ENCODE results near the gene AS3MT.
"Not testable (repeated sequence)": the region's sequence is repeated elsewhere in the genome, so short reads cannot be mapped to it uniquely, and the experiment has no call there.

AS3MT gene

DNA sequence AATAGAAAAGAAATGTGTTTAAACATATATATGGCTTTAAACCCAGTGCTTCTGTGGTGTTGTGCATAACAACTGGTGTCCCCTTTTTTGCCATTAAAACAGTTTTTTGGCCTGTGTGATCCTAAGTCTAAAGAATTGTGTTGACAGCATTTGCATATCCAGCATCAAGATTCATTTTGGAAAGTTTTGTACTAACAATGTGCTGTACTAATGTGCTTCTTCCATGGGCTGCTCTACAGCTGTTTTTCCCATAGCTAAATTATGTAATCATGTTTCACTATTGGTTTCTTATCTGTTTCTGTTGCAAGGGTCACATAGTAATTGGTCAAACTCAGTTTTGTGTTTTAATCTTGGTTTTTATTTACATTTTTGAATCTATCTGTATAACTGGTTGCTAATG, 54.3 kb downstream of the AS3MT start:
- DNase-seq = no peak

DNA sequence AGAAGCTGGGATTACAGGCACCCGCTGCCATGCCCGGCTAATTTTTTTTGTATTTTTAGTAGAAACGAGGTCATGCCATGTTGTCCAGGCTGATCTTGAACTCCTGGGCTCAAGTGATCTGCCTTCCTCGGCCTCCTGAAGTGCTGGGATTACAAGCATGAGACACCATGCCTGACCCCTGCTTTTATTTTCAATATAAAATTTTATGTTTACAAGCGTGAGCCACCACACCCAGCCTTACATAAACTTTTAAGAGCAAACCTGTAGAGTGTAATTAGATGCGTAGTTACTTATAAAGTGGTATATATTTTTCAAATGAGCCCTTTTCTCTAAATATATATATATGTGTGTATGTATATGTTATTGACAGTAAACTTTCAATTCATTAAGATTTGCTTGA, 57.6 kb downstream of the AS3MT start:
- DNase-seq = no peak

DNA sequence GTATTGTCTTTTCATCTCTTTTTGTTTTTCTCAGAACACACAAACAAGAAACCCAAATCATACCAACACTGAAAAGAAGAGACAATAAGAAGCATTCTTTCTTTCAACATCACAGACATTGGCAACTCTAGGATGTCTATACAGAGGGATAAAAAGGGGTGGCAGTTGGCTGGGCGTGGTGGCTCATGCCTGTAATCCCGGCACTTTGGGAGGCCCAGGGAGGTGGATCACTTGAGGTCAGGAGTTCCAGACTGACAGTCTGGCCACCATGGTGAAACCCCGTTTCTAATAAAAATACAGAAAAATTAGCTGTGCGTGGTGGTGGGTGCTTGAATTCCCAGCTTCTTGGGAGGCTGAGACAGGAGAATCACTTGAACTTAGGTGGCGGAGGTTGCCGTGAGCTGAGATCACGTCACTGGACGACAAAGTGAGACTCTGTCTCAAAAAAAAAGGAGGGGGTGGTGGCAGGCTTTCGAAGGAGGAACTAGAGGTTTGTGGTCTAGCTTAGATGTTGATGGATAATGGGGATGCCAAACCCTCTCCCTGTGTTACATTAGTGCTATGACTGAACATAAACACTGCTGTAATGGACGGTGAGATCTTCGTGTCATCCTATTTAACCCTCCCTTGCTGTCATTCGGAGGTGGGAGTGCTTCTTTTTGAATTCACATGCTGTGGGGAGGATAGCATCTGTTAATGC, 58.2 kb downstream of the AS3MT start:
- DNase-seq = no peak

DNA sequence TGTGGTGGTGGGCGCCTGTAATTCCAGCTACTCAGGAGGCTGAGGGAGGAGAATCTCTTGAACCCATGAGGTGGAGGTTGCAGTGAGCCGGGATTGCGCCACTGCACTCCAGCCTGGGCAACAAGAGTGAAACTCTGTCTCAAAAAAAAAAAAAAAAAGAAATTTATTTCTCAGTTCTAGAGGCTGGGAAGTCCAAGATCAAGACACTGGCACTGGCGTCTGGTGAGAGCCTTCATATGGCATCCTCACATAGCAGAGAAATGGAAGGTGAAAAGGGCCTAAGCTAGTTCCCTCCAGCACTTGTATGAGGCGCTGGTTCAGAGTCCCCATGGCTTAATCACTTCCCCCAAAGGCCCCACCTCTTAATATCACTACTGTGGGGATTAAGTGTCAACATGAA, 59.2 kb downstream of the AS3MT start:
- DNase-seq = not testable (repeated sequence)

DNA sequence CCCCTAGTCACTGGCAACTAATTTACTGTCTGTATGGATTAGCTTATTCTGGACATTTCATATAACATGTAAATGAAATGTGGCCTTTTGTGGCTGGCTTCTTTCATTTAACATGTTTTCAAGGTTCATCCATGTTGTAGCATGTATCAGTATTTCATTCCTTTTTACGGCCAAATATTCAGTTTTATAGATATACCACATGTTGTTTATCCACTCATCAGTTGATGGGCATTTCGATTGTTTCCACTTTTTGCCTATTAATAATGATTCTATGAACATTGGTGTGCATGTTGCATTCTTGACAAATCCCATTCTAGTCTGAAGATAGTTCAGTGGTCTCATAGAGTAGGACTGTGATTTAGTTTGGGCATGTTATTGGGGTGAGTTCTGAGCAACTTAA, 61.5 kb downstream of the AS3MT start:
- no peak for DNase-seq

DNA sequence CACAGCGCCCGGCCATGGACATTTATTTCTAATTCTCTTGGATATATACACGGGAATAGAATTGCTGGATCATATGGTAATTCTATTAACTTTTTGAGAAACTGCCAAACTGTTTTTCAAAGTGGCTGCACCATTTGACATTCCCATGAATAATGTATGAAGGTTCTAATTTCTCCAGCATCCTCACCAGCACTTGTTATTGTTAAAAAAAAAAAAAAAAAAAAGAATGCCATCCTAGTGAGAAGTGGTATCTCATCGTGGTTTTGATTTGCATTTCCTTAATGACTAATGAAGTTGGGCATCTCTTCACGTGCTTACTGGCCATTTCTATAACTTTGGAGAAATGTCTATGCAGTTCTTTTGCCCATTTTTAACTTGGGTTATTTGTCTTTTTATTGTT, 62.4 kb downstream of the AS3MT start:
- no peak for DNase-seq

DNA sequence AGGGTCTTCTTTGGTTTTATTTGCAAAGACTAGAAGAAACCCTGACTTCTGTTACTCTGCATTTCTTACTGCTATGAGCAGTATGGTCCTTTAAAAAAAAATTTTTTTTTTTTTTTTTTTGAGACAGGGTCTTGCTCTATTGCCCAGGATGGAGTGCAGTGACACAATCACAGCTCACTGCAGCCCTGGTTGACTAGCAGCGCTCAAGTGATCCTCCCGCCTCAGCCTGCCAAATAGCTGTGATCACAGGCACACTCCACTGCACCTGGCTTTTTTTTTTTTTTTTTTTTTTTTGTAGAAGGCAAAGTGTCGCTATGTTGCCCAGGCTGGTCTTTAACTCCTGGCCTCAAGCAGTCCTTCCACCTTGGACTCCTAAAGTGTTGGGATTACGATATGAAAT, 66.2 kb downstream of the AS3MT start:
- no peak for DNase-seq

DNA sequence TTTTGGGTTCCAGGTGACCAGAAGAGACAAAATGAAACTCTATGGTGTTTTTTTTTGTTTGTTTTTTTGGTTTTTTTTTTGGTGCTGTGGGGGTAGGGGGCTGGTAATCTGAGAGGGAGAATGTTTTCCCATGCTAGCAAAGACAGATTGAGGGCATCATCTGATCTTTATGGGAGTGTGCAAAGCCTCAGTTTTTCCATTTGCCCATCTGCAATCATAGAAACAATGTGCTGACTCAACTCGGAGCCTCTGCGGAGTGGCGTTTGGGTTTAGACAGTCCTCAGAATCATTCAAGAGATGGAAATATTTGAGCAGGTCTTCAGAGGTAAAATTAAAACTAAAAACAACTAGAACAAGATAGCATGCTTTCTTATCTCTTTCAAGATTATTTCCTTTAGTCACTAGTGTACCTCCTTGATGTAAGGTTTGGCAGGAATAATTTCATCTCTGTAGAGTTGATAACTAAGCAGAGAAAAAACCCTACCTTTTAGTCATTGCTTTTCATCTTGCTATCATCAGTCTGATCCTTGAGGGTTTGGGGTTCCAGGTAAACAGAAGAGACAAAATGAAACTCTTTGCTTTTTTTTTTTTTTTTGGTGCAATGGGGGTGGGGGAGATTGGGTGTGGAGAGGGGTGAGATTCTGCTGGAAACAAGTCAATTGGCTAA, 66.8 kb downstream of the AS3MT start:
- DNase-seq = peak in 1 of 2 experiments; percentile 2

DNA sequence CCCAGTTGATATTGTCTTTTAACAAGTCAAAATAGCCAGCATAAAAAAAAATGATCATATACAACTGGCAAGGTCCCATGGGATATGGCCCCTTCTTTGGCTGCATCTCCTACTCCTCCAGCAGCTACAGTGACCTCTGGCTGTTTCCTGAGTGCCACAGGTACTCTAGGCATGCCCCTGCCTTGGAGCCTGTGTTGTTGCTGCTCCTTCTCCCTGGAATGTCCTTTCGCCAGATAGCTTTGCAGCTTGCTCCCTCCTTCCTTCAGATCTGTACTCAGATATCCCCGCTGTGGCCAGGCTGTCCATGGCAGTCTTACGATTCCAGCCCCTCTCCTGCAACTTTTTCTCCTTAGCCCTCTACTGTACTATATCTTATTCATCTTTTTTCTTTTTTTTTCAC, 72.1 kb downstream of the AS3MT start:
- no peak for DNase-seq

DNA sequence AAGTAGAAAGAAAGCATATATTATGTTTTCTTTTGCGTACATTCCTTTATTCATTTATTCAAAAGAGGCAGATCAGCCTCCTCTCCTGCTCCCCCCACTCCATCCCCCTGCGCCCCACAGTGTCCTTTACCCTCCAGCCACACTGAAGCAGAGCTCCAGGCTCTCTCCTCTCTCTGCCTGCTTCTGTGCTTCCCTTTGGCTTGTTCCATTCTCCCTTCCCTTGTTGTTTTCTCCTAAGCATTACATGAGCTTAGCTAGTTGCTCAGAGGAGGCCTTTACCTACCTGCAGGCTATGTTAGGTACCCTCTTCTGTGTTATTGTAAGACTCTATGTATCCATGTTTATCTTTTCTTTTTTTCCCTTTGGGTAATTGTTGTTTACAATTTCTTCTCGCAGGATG, 76.2 kb downstream of the AS3MT start:
- no peak for DNase-seq

DNA sequence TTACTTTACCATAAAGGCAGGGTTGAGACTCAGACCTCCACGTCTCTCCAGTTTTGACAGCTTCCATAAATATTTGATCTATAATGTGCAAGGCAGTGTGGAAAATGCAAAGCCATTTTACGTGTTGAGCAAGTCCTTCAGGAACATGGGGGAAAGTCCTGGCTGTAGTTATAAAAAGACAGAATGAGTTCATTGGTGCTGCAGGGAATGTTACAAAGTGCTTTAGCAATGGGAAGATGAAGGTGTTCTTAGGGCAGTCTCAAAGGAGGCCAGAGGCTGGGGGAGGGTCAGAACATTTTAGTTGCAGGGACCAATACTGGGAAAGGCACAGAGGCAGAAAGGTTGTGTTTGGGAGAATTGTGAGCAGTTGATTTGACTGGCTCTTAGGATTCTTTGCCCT, 76.7 kb downstream of the AS3MT start:
- DNase-seq = no peak

DNA sequence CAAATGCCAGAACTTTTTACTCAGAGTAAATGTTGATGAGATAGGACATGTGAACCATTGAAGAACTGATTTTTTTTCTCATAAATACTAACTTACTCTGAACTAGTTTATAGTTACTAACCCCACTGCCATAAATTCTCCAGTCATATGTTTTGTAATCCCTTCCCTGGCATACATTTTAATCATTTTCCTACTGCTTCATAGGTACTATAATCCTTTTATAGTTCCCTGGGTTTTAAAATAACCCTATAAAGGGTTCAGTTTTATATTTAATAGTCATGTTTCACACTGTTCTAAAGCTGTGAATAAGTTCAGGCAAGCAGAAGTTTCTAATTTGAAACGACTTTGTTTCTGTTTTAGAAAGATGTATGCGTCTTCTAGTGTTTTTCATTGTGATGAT, 77.7 kb downstream of the AS3MT start:
- DNase-seq = no peak

DNA sequence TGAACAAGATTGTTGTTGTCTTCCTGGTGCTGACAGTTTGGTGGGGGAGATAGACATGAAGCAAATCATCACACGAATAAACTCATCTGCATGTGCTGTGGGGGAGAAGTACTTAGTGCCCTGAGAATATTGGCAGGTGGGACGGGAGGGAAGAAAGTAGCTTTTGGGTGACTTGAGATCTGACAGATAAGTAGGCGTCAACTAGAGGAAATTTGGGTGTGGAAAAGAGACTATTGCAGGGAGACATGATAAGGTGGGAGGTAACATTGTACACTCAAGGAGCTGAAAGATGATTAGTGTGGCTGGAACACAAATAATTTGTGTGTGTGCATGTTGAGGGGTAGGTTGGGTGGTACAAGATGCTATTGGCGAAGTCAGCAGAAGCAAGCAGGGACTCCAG, 78.9 kb downstream of the AS3MT start:
- no peak for DNase-seq

DNA sequence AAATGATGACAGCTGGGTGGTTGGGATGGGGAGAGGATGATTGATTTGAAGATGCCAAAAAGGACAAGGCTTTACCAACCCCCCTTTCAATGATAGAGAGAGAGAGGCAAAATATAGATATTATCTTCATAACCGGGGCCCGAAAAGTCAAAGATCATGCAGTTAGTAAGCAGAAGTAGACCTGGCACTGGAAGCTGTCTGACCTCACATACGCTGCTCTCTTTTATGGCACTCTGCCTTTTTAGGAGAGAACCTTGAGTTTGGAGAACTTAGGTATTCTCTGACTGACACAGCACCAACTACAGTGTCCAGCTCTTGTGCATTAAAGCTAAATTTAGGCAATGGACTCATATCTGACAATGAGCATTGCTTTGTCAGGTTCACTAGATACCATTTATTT, 79.5 kb downstream of the AS3MT start:
- DNase-seq = no peak

DNA sequence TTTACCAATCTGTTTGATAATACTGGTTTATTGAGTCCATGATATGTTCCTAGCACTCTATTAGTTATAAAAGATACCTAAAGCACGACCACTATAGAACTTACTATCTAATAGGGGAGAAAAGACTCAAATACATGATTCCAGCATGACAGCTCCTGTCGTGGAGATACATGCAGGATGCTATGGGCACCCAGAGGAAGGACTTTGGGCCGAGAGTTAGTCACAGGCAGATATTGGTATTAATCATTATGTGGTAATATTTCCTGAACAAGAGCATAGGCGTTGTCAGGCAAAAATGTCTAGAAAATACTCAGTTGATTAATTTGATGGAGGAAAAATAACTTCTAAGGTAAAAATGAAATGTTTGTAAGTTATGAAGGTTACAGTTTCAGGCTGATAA, 80.6 kb downstream of the AS3MT start:
- no peak for DNase-seq

DNA sequence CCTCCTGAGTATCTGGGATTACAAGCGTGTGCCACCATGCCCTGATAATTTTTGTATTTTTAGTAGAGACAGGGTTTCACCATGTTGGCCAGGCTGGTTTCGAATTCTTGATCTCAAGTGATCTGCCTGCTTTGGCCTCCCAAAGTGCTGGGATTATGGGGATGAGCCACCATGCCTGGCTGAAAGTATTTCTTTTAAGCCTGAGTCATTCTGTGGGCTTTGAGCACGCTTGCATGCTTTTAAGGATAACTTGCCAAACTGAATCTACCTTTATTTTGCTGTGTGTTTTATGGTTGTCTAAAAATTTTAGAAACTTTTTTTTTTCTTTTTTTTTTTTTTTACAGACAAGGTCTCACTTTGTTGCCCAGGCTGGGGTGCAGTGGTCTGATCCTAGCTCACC, 82.0 kb downstream of the AS3MT start:
- DNase-seq = no peak

All from activated CD4-positive, alpha-beta T cell treated with anti-CD3 and anti-CD28 coated beads, Interleukin-2, amount 50 U/mL, for 4 hours (primary cell).